Mesendoderm (in vitro differentiated cells): ENCODE results near the gene LKAAEAR1. TPM values are rescaled to one million over a fixed set of nuclear protein-coding genes. Genes with fewer than 3 reads are reported as not detected.

Experiments used
- DNase-seq: peaks from one replicate; pipeline ENCODE4 v3.0.0; 2013
- H2AK5ac ChIP-seq: 2 replicates; pipeline ENCODE4 v1.6.1; 2013; ENCODE audit warnings: low read length, inconsistent platforms
- H2BK120ac ChIP-seq: 2 replicates; pipeline ENCODE4 v1.6.1; 2013; ENCODE audit warnings: low read depth, mild to moderate bottlenecking, low read length, moderate library complexity, mixed read lengths
- H2BK15ac ChIP-seq: replicated peaks from 2 replicates; pipeline ENCODE4 v1.6.1; 2013; ENCODE audit warnings: low read depth, mild to moderate bottlenecking, moderate library complexity
- H2BK5ac ChIP-seq: 2 replicates; pipeline ENCODE4 v1.6.1; 2013; ENCODE audit warnings: low read length, inconsistent platforms
- H3K18ac ChIP-seq: 2 replicates; pipeline ENCODE4 v1.6.1; 2013; ENCODE audit warnings: mild to moderate bottlenecking, low read length, mixed read lengths
- H3K23ac ChIP-seq: one replicate; pipeline ENCODE4 v1.6.1; 2013; ENCODE audit warnings: low read length
- H3K27ac ChIP-seq: 2 replicates; pipeline ENCODE4 v1.5.1; 2013; ENCODE audit warnings: low read depth, mild to moderate bottlenecking, inconsistent platforms, low read length, moderate library complexity
- H3K27me3 ChIP-seq: 2 replicates; pipeline ENCODE4 v1.6.1; 2013; ENCODE audit warnings: low read length, control low read depth, mild to moderate bottlenecking, inconsistent platforms; ENCODE audit not compliant: insufficient read depth, poor library complexity
- H3K36me3 ChIP-seq: 2 replicates; pipeline ENCODE4 v1.6.1; 2013; ENCODE audit warnings: low read length, inconsistent platforms; ENCODE audit not compliant: control insufficient read depth, insufficient read depth
- H3K4ac ChIP-seq: one replicate; pipeline ENCODE4 v1.6.1; 2013; ENCODE audit warnings: low read depth, mild to moderate bottlenecking, low read length, moderate library complexity
- H3K4me1 ChIP-seq: 2 replicates; pipeline ENCODE4 v1.6.1; 2013; ENCODE audit warnings: low read depth, low read length, inconsistent platforms; ENCODE audit not compliant: control insufficient read depth
- H3K4me2 ChIP-seq: 2 replicates; pipeline ENCODE4 v1.6.1; 2013; ENCODE audit warnings: low read length
- H3K4me3 ChIP-seq: 2 replicates; pipeline ENCODE4 v1.5.1; 2013; ENCODE audit warnings: mild to moderate bottlenecking, low read length
- H3K56ac ChIP-seq: one replicate; pipeline ENCODE4 v1.6.1; 2013; ENCODE audit warnings: low read length
- H3K79me1 ChIP-seq: 2 replicates; pipeline ENCODE4 v1.6.1; 2013; ENCODE audit warnings: low read length, inconsistent platforms
- H3K79me2 ChIP-seq: 2 replicates; pipeline ENCODE4 v1.6.1; 2013; ENCODE audit warnings: mild to moderate bottlenecking, low read length; ENCODE audit not compliant: control insufficient read depth, insufficient read depth
- H3K9ac ChIP-seq: 2 replicates; pipeline ENCODE4 v1.6.1; 2013; ENCODE audit warnings: low read length, inconsistent platforms
- H4K5ac ChIP-seq: one replicate; pipeline ENCODE4 v1.6.1; 2013; ENCODE audit warnings: low read length
- H4K8ac ChIP-seq: one replicate; pipeline ENCODE4 v1.6.1; 2013; ENCODE audit warnings: low read depth, mild to moderate bottlenecking, control low read depth, low read length, moderate library complexity
- whole genome bisulfite sequencing: extraction: QIAGEN DNeasy Blood & Tissue Kit; methylation state at CpG from one replicate; pipeline ENCODE4 v1.1.7; 2013; ENCODE audit warnings: low lambda C conversion rate, missing lambda C conversion rate; ENCODE audit not compliant: insufficient coverage; ENCODE audit errors: extremely low coverage; 5-methylcytosine and 5-hydroxymethylcytosine counted together
- small RNA-seq: library from polyadenylated mRNA; stranded (forward); fragments of <200 nt; extraction: miRNeasy Mini kit (QIAGEN cat#:217004); gene quantifications from one replicate; pipeline ENCODE3, GENCODE V24; 2013; ENCODE audit not compliant: insufficient read depth

The LKAAEAR1 gene

DNA sequence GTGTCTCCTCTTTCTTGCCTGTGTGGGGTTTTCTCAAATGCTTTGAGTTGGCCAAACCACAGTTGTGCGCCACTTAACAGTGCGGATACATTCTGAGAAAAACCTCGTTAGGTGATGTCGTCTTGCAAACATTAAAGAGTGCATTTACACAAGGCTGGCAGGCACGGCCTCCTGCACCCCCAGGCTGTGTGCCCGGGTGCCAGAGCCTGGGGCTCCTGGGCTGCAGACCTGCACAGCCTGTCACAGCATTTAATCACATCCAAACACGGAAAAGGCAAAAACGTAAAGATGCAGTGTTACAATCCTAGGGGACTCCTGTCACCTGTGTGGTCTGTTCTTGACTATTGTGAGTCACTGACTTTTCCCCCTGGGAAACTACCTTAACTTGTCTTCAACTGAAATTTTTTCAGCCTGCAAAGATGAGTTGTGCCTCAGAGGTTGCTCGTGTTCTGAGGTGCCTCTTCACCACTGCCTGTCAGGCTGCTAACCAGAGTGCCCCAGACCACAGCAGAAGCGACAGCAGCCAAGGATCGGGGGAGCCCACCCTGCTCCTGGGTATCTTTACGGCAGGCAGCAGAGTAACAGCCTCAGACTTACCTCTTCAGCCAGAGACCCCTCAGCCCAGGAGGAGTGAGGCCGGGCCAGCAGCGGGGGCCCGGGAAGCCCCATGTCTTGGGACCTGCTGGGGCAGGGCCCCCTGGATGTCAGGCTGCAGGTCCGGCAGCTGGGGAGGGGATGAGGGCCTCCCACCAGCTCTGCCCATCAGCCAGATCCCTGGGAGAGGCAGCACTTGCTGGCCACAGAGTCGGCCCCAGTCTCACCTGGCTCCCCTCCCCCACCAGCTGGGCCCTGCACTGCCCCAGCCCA is 48.9 kb downstream of the LKAAEAR1 start:
- Histone ChIP-seq H3K27ac (no peak overlapping the region), H3K18ac (no peak overlapping the region), H2BK5ac (no peak overlapping the region), H3K79me1 (no peaks in the 10 kb centered on the region), H3K4me1 (peaks cover 2% of the 10 kb centered on the region), H3K4ac (no peak overlapping the region), H3K36me3 (peaks cover 6% of the 10 kb centered on the region), H3K79me2 (no peaks in the 10 kb centered on the region), H2BK120ac (no peak overlapping the region), H2BK15ac (no peak overlapping the region), H3K9ac (no peak overlapping the region), H4K8ac (no peak overlapping the region), H2AK5ac (no peak overlapping the region), H3K27me3 (no peaks in the 10 kb centered on the region), H3K56ac (no peak overlapping the region), H3K4me3 (no peak overlapping the region), H3K23ac (no peak overlapping the region), H3K4me2 (no peak overlapping the region), H4K5ac (no peak overlapping the region)
- no CpG with 5 or more reads among the region's 17 CpGs for WGBS
- no peak for DNase-seq

DNA sequence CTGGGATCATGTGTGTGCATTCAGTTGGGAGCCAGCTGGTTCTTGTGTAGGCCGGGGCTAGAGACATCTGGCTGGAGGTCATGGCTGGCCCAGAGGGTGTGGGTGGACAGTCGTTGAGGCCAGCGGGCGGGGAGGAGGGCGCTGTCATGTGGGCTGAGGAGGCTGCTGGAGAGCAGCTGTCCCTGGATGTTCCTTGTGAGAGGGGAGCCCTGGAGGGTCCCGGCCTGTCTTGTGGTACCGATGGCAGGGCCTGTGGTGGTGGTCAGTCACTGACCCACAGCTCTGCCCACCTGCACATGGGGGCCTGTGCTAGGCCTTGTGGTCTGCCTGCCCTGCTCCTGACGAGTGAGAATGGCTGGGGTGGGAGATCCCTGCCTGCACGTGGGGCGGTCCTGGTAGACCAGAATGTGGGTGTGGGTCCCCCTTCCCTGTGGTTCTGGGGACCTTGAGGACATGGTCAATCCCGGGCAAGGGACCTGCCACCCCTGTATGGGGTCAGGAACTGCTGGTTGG is 50.2 kb downstream of the LKAAEAR1 start:
- no peak overlapping the region for H2BK5ac ChIP-seq
- H3K27ac ChIP-seq: no peak overlapping the region
- H3K56ac ChIP-seq: no peak overlapping the region
- no peak overlapping the region for H2BK15ac ChIP-seq
- no peak overlapping the region for H2BK120ac ChIP-seq
- no peaks in the 10 kb centered on the region for H3K27me3 ChIP-seq
- no peak overlapping the region for H4K5ac ChIP-seq
- no peak overlapping the region for H3K4me3 ChIP-seq
- no peak for DNase-seq
- H3K4me2 ChIP-seq: no peak overlapping the region
- no peaks in the 10 kb centered on the region for H3K79me1 ChIP-seq
- H2AK5ac ChIP-seq: no peak overlapping the region
- H3K36me3 ChIP-seq: peaks cover 6% of the 10 kb centered on the region
- no peaks in the 10 kb centered on the region for H3K79me2 ChIP-seq
- H4K8ac ChIP-seq: no peak overlapping the region
- no peak overlapping the region for H3K4ac ChIP-seq
- H3K9ac ChIP-seq: no peak overlapping the region
- no peak overlapping the region for H3K18ac ChIP-seq
- WGBS: no CpG with 5 or more reads among the region's 11 CpGs
- no peak overlapping the region for H3K23ac ChIP-seq
- peaks cover 2% of the 10 kb centered on the region for H3K4me1 ChIP-seq

Small RNA genes within 50 kb of the gene (small RNA-seq; reads per million reads assigned to genes)
- gene AL355803.1 (not detected), gene MIR6813 (not detected)
